GM19463 (cell line): Measurements from ENCODE around the gene CAPN1.
"Not testable (repeated sequence)": the region's sequence is repeated elsewhere in the genome, so short reads cannot be mapped to it uniquely, and the experiment has no call there.

ENCODE experiments used
- ATAC-seq: cut with Tn5 transposase; IDR thresholded peaks from one replicate; pipeline ENCODE4 v1.9.1; 2021; ENCODE audit warnings: mild to moderate bottlenecking, moderate library complexity; ENCODE audit not compliant: unreplicated experiment

The CAPN1 gene

GRCh38 chr11:65159012-65159411 is 22.7 kb upstream of the CAPN1 start:
- ATAC-seq: peak; percentile 32

- no peak for ATAC-seq
Measured at GRCh38 chr11:65160643-65161042, 21.1 kb upstream of the CAPN1 start.

- no peak for ATAC-seq
Measured at GRCh38 chr11:65163684-65164083, 18.0 kb upstream of the CAPN1 start.

GRCh38 chr11:65165410-65166317 is 16.1 kb upstream of the CAPN1 start:
- ATAC-seq: no peak

- no peak for ATAC-seq
Measured at GRCh38 chr11:65166893-65167292, 14.8 kb upstream of the CAPN1 start.

- ATAC-seq: no peak
Measured at GRCh38 chr11:65167656-65168055, 14.1 kb upstream of the CAPN1 start.

- ATAC-seq: no peak
Measured at GRCh38 chr11:65169164-65169641, 12.5 kb upstream of the CAPN1 start.

- no peak for ATAC-seq
Measured at GRCh38 chr11:65170058-65170534, 11.6 kb upstream of the CAPN1 start, which contains the start of gene SPDYC. SPDYC (plus strand) TSS chr11:65170233; CDS start chr11:65171358, 1,125 bp downstream.

- no peak for ATAC-seq
Measured at GRCh38 chr11:65172600-65172999, 9.1 kb upstream of the CAPN1 start.

GRCh38 chr11:65174571-65175010 is 7.1 kb upstream of the CAPN1 start:
- not testable (repeated sequence) for ATAC-seq

- peak; percentile 73 for ATAC-seq
Measured at GRCh38 chr11:65180877-65181568, 705 bp upstream of the CAPN1 start.

- ATAC-seq: no peak
Measured at GRCh38 chr11:65182258-65183170, 786 bp downstream of the CAPN1 start.

GRCh38 chr11:65183201-65183891 is 1.6 kb downstream of the CAPN1 start:
- no peak for ATAC-seq

- no peak for ATAC-seq
Measured at GRCh38 chr11:65184146-65184545, 2.4 kb downstream of the CAPN1 start.

- ATAC-seq: no peak
Measured at GRCh38 chr11:65185171-65185570, 3.4 kb downstream of the CAPN1 start.

- ATAC-seq: no peak
Measured at GRCh38 chr11:65185869-65186341, 4.2 kb downstream of the CAPN1 start.

GRCh38 chr11:65186701-65187100 is 5.0 kb downstream of the CAPN1 start:
- no peak for ATAC-seq

GRCh38 chr11:65187146-65187675 is 5.5 kb downstream of the CAPN1 start:
- ATAC-seq: no peak

- no peak for ATAC-seq
Measured at GRCh38 chr11:65187971-65188461, 6.3 kb downstream of the CAPN1 start.
